Pulmonary artery endothelial cell (primary cell): ENCODE measurements around the gene SPINT1. TPM values are rescaled to one million over a fixed set of nuclear protein-coding genes. Genes with fewer than 3 reads are reported as not detected.

Experiments used
- DNase-seq: peaks from one replicate; pipeline ENCODE4 v3.0.0-alpha.2; 2011; ENCODE audit warnings: low read depth, low spot score
- total RNA-seq: library from RNA; depleted of rRNA; stranded (reverse); fragments of >200 nt; gene quantifications from 2 replicates; pipeline ENCODE4 v1.2.3, GENCODE V29; 2014

SPINT1 gene
- total RNA-seq, 1 donor from 2014 or later, result 1.7 TPM

DNA sequence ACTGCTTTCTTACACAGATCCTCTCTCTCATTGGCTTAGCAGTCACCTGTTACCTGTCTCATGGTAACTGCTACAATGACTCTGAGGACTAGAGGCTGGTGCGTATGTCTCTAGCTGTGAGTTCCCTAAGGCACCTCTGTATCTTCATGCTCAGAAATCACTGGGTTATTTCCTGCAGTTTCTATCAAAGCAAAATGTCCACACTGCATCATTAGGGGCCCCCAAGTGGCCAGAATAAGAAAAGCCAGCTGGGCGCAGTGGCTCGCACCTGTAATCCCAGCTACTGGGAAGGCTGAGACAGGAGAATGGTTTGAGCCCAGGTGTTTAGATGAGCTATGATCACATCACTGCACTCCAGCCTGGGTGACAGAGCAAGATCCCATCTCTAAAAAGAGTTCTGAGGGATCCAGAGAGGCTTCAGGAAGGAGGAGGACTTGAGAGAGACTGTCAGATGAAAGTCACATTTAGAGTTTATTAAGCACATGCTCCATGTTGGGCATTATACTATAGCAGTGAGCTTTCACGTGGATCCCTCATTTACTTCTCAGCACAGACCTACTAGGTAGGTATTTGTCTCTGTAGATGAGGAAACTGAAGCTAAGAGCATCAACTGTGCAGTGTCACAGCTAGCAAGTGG lies 48.1 kb downstream of the SPINT1 start:
- no peak for DNase-seq

GRCh38 chr15:40892447-40893012 lies 48.7 kb downstream of the SPINT1 start:
- no peak for DNase-seq

DNA sequence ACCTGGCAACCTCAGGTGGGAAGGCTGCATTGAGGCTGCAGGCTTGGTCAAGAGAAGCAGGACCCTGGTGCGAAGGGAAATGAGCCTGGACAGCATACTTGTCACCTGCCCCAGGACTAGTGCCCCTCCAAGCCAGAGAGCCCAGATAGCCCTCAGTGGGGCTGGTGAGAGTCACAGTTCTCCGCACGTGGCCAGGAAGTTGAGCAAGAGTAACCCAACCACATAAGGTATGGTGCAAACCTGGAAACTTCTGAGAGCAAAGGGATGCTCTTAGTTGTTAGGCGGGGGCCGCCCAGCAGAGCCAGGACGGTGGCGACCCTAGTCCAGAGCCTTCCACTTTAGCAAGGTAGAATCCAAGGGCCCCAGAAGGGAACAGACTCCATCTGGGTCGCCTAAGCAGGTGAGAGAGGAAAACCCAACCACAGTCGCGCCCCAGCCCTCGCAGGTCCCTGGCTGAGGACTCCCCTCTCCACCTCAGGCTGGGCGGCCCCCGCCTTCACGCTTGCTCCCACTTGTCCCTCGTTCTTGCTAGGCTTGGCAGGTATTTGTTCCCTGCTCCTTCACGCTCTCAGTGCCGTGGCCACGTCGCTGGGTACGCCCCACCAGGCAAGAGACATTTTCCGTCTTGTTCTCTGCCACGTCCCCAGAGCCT lies 49.3 kb downstream of the SPINT1 start:
- DNase-seq, result no peak

- peak; percentile 87 for DNase-seq
Observed at GRCh38 chr15:40893733-40894680, 50.2 kb downstream of the SPINT1 start, which contains the start of gene VPS18. Gene VPS18, plus strand, starts transcription at chr15:40894450. Its CDS starts 319 bp downstream, at chr15:40894769.

DNA sequence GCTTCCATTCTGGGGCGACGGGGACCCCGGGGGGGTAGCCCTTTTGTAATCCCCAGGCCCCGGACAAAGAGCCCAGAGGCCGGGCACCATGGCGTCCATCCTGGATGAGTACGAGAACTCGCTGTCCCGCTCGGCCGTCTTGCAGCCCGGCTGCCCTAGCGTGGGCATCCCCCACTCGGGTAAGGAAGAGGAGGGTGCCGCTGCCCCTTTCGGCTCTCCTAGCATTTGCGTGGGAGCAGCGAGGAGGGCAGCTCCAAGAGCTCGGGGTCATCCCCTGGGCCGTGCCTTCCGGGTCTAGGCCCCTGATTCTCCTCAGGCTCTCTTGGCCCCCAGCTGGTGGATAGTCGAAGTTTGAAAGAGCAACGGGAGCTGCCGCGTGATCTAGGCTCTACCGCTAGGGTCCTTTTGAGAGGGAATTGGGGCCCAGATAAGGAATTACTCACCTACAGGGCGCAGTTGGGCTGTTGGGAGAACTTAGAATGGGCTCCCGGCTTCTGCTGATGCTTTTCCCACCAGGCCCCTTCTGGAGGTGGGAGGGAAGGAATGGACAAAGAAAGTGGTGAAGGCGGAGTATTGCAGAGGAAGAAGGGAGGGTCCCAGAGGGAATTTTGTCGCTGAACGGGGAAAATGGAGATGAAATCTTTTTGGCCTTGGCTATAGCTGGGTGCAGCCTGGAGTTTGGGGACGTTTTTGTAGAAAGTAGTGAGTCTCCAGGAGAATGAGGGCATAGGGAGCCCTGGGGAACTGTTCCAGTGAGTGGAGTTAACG lies 51.0 kb downstream of the SPINT1 start:
- no peak for DNase-seq

- DNase-seq, result no peak
Observed at GRCh38 chr15:40899536-40900207, 55.8 kb downstream of the SPINT1 start.

GRCh38 chr15:40900256-40901052 lies 56.6 kb downstream of the SPINT1 start:
- no peak for DNase-seq

- no peak for DNase-seq
Observed at GRCh38 chr15:40901053-40901443, 57.2 kb downstream of the SPINT1 start.

DNA sequence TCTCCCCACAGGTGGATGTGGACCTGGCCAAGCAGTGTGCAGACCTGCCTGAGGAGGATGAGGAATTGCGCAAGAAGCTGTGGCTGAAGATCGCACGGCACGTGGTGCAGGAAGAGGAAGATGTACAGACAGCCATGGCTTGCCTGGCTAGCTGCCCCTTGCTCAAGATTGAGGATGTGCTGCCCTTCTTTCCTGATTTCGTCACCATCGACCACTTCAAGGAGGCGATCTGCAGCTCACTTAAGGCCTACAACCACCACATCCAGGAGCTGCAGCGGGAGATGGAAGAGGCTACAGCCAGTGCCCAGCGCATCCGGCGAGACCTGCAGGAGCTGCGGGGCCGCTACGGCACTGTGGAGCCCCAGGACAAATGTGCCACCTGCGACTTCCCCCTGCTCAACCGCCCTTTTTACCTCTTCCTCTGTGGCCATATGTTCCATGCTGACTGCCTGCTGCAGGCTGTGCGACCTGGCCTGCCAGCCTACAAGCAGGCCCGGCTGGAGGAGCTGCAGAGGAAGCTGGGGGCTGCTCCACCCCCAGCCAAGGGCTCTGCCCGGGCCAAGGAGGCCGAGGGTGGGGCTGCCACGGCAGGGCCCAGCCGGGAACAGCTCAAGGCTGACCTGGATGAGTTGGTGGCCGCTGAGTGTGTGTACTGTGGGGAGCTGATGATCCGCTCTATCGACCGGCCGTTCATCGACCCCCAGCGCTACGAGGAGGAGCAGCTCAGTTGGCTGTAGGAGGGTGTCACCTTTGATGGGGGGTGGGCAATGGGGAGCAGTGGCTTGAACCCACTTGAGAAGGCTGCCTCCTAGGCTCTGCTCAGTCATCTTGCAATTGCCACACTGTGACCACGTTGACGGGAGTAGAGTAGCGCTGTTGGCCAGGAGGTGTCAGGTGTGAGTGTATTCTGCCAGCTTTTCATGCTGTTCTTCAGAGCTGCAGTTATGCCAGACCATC lies 59.0 kb downstream of the SPINT1 start:
- DNase-seq, result no peak

DNA sequence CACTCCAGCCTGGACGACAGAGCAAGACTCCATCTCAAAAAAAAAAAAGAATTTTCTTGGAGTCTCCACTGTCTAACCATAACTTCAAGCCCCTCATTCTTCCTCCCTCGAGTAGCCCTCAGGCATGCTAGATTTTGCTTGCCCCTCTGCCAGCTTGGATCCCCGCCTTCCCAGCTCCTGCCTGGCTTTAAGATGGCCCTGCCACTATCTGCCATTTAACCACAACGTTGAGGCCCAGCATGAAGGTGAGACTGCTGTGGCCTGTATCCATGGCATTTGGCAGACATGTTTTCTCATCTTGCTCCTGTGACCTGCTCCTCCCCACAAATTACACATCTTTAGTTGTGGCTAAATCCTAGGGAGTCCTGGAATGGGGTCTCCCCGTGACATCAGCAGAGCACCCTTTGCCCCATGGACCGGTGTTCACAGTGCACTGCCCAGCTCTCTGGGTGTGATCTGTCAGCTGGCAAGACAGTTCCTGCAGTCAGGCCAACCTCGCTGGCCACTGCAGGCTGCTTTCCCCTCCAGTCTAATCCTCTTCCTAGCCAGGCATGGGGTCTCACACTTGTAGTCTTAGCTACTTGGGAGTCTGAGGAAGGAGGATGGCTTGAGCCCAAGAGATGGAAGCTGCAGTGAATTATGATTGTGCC lies 60.8 kb downstream of the SPINT1 start:
- DNase-seq, result no peak

GRCh38 chr15:40906091-40906990 lies 62.5 kb downstream of the SPINT1 start:
- peak; percentile 99 for DNase-seq

DNA sequence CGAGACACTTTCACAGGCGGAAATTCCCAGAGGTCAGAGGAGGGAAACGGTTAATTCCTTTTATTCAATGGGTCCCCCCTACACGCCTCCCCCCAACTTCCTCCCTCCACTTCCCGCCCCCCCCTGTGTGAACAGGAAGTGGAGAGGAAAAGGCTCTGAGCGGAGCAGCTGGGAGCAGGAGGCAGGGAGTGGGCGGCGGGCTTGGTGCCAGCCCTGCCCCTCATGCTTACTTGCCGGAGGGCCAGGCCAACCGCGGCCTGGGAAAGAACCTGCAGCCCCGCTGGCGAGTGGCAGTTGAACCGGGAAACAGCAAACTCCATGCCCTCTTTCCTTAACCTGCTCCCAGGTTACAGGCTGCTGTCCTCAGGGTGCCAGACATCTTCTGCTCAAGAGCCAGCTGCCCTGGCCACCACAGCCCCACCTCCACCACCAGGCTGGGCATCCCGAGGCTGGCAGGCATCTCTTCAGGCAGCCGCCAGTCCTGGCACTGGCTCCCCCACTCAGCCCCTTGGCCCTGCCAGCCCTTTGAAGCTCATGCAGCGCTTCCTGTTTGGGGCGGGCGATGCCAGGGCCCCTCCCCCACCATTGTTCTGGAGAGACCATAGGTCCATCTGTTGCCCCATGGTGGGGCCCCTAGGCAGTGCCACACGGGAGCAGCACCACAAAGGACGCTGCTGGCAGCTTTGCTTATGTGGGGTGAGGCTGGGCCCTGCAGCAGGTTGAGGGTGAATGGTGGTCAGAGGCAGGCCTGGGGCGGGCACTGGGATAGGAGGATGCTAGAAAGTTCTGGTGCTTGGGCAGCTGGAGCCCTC lies 63.3 kb downstream of the SPINT1 start:
- DNase-seq, result no peak
